Smooth muscle cell (in vitro differentiated cells): Measurements from ENCODE around the gene NEGR1. TPM values are rescaled to one million over a fixed set of nuclear protein-coding genes. Genes with fewer than 3 reads are reported as not detected.

Experiments used
- DNase-seq: peaks from one replicate; lab custom pipeline; 2025; ENCODE audit not compliant: unreplicated experiment; lab: John Stamatoyannopoulos, UW
- H2AFZ ChIP-seq: fragments of 200-600 bp; sonication (generic); 2 replicates; pipeline ENCODE4 v1.6.0; 2016; ENCODE audit warnings: antibody characterized with exemption, low read depth, mild to moderate bottlenecking
- H3F3A ChIP-seq: fragments of 200-600 bp; sonication (generic); 2 replicates; pipeline ENCODE4 v1.6.0; 2017; ENCODE audit warnings: antibody characterized with exemption, low read depth
- H3K27ac ChIP-seq: fragments of 200-600 bp; sonication (generic); 2 replicates; pipeline ENCODE4 v1.5.1; 2016; ENCODE audit warnings: low read depth, mild to moderate bottlenecking
- H3K27me3 ChIP-seq: fragments of 200-600 bp; sonication (generic); 2 replicates; pipeline ENCODE4 v1.6.1; 2016; ENCODE audit warnings: low read depth, mild to moderate bottlenecking
- H3K36me3 ChIP-seq: fragments of 200-600 bp; sonication (generic); 2 replicates; pipeline ENCODE4 v1.5.1; 2016; ENCODE audit warnings: low read depth
- H3K4me1 ChIP-seq: fragments of 200-600 bp; sonication (generic); 2 replicates; pipeline ENCODE4 v1.5.1; 2016; ENCODE audit warnings: low read depth
- H3K4me2 ChIP-seq: fragments of 200-600 bp; sonication (generic); 2 replicates; pipeline ENCODE4 v1.6.0; 2016; ENCODE audit warnings: mild to moderate bottlenecking
- H3K4me3 ChIP-seq: fragments of 200-600 bp; sonication (generic); 2 replicates; pipeline ENCODE4 v1.5.1; 2016; ENCODE audit warnings: mild to moderate bottlenecking
- H3K79me2 ChIP-seq: fragments of 200-600 bp; sonication (generic); 2 replicates; pipeline ENCODE4 v1.6.0; 2016; ENCODE audit warnings: low read depth, mild to moderate bottlenecking
- H3K9ac ChIP-seq: fragments of 200-600 bp; sonication (generic); 2 replicates; pipeline ENCODE4 v1.6.0; 2016; ENCODE audit warnings: low read depth
- H3K9me3 ChIP-seq: fragments of 200-600 bp; sonication (generic); replicated peaks from 2 replicates; pipeline ENCODE4 v1.5.1; 2016; ENCODE audit warnings: low read depth
- H4K20me1 ChIP-seq: fragments of 200-600 bp; sonication (generic); 2 replicates; pipeline ENCODE4 v1.6.0; 2016; ENCODE audit warnings: low read depth
- CTCF ChIP-seq: fragments of 200-600 bp; sonication (generic); IDR thresholded peaks from 2 replicates; pipeline ENCODE4 v1.5.1; 2017; ENCODE audit warnings: borderline replicate concordance, mild to moderate bottlenecking, antibody characterized with exemption; ENCODE audit not compliant: insufficient read depth, poor library complexity, severe bottlenecking
- WGBS: methylation state at CpG from one replicate; pipeline ENCODE4 v1.1.7; 2016; ENCODE audit warnings: low lambda C conversion rate; 5-methylcytosine and 5-hydroxymethylcytosine counted together
- polyA plus RNA-seq: library from polyadenylated mRNA; unstranded; fragments of >200 nt; fragmentation: Nextera tagmentation; extraction: Ambion mirVana; gene quantifications from 2 replicates; pipeline ENCODE4 v1.2.1, GENCODE V29; 2016
- total RNA-seq: library from RNA; depleted of rRNA; stranded (reverse); fragments of >200 nt; gene quantifications from 2 replicates; pipeline ENCODE4 v1.2.3, GENCODE V29; 2014

Gene NEGR1
- total and polyA plus RNA-seq, 2 experiments from 2014 or later = 0.02 to 0.09 TPM

GRCh38 chr1:71784241-71784640 is 498.1 kb downstream of the NEGR1 start:
- no peak for TF ChIP-seq CTCF
- no peaks in the 10 kb centered on the region for H3K4me1 ChIP-seq
- H3K4me2 ChIP-seq = no peak overlapping the region
- H4K20me1 ChIP-seq = no peaks in the 10 kb centered on the region
- H2AFZ ChIP-seq = no peak overlapping the region
- H3K27me3 ChIP-seq = no peaks in the 10 kb centered on the region
- 77% methylated on average over 1 of the region's 1 CpG for WGBS
- no peaks in the 10 kb centered on the region for H3K79me2 ChIP-seq
- H3F3A ChIP-seq = no peaks in the 10 kb centered on the region
- no peak overlapping the region for H3K4me3 ChIP-seq
- no peaks in the 10 kb centered on the region for H3K9me3 ChIP-seq
- H3K27ac ChIP-seq = no peak overlapping the region
- no peak overlapping the region for H3K9ac ChIP-seq
- DNase-seq = no peak
- H3K36me3 ChIP-seq = no peaks in the 10 kb centered on the region

GRCh38 chr1:71783071-71783470 is 499.3 kb downstream of the NEGR1 start:
- Histone ChIP-seq H3K79me2 (no peaks in the 10 kb centered on the region), H3K27me3 (no peaks in the 10 kb centered on the region), H3K4me3 (no peak overlapping the region), H3K36me3 (no peaks in the 10 kb centered on the region), H3K9ac (no peak overlapping the region), H3K9me3 (no peaks in the 10 kb centered on the region), H3K4me2 (no peak overlapping the region), H2AFZ (no peak overlapping the region), H3F3A (no peaks in the 10 kb centered on the region), H3K4me1 (no peaks in the 10 kb centered on the region), H3K27ac (no peak overlapping the region), H4K20me1 (no peaks in the 10 kb centered on the region)
- 90% methylated on average over 2 of the region's 2 CpGs for whole genome bisulfite sequencing
- TF ChIP-seq CTCF = no peak
- DNase-seq = no peak

- WGBS = 96% methylated on average over 4 of the region's 4 CpGs
- no peaks in the 10 kb centered on the region for H3K4me1 ChIP-seq
- no peaks in the 10 kb centered on the region for H3F3A ChIP-seq
- DNase-seq = no peak
- no peak for TF ChIP-seq CTCF
- H4K20me1 ChIP-seq = no peaks in the 10 kb centered on the region
- no peak overlapping the region for H3K27ac ChIP-seq
- no peak overlapping the region for H3K4me2 ChIP-seq
- H3K36me3 ChIP-seq = no peaks in the 10 kb centered on the region
- no peaks in the 10 kb centered on the region for H3K79me2 ChIP-seq
- H3K9me3 ChIP-seq = no peaks in the 10 kb centered on the region
- H3K9ac ChIP-seq = no peak overlapping the region
- H3K27me3 ChIP-seq = no peaks in the 10 kb centered on the region
- H2AFZ ChIP-seq = no peak overlapping the region
- no peak overlapping the region for H3K4me3 ChIP-seq
These were observed 500.9 kb downstream of the NEGR1 start for GRCh38 chr1:71781450-71781849.

GRCh38 chr1:71780681-71781080 is 501.7 kb downstream of the NEGR1 start:
- no peaks in the 10 kb centered on the region for H3K27me3 ChIP-seq
- no peak overlapping the region for H3K4me3 ChIP-seq
- WGBS = 93% methylated on average over 3 of the region's 3 CpGs
- no peaks in the 10 kb centered on the region for H3K79me2 ChIP-seq
- no peak overlapping the region for H3K9ac ChIP-seq
- no peaks in the 10 kb centered on the region for H3K4me1 ChIP-seq
- no peak overlapping the region for H3K27ac ChIP-seq
- H2AFZ ChIP-seq = no peak overlapping the region
- no peak for TF ChIP-seq CTCF
- H3K9me3 ChIP-seq = no peaks in the 10 kb centered on the region
- no peak for DNase-seq
- H3K4me2 ChIP-seq = no peak overlapping the region
- no peaks in the 10 kb centered on the region for H3K36me3 ChIP-seq
- H4K20me1 ChIP-seq = no peaks in the 10 kb centered on the region
- H3F3A ChIP-seq = no peaks in the 10 kb centered on the region
